ENCODE data around the gene IL21R.

IL21R gene

DNA sequence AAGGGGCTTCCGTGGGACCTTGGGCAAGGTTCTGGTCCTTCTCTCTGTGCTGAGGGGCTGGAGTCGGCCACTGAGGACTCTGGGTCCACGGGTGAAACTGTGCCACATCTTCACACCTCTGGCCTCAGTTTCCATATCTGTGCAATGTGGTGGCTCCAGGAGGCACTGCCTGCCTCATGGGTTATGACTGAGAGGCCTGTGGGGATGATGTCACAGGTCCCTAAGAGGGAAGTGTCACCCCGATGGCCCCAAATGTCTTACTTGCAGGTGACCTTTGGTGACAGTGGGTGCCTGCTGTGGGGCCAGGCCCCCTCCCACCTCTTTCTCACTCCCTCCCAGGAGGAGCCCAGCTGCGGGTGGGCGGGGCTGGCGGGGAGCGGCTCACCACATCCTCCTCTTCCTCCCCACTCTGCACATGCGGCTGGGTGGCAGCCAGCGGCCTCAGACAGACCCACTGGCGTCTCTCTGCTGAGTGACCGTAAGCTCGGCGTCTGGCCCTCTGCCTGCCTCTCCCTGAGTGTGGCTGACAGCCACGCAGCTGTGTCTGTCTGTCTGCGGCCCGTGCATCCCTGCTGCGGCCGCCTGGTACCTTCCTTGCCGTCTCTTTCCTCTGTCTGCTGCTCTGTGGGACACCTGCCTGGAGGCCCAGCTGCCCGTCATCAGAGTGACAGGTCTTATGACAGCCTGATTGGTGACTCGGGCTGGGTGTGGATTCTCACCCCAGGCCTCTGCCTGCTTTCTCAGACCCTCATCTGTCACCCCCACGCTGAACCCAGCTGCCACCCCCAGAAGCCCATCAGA lies at the start of gene IL21R:
TSS of gene IL21R (plus strand) at position 407 of the 801 bp plus-strand sequence. CDS start 27,898 bp downstream, outside the sequence.
- DNase-seq (ENCODE audit: low read depth): peak; percentile 70

DNA sequence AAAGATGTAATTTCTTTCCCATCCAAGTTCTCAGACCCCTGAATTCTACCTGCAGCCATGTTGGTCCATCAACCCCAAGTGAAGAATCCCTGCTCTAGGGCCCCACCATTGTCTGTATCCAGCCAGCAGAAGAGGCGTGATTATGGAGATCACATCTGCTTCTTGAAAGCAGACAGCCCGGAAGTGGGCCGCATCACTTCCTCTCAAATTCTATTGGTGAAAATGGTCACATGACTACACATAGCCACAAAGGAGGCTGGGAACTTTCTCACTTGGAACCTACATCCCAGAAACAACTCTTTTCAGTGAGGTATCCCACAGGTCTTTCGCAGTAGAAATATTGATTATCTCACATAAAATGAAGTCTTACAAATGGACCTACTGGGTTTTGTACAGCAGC lies 48.1 kb upstream of the IL21R start:
- peak; percentile 74 for DNase-seq (ENCODE audit: low read depth)

DNA sequence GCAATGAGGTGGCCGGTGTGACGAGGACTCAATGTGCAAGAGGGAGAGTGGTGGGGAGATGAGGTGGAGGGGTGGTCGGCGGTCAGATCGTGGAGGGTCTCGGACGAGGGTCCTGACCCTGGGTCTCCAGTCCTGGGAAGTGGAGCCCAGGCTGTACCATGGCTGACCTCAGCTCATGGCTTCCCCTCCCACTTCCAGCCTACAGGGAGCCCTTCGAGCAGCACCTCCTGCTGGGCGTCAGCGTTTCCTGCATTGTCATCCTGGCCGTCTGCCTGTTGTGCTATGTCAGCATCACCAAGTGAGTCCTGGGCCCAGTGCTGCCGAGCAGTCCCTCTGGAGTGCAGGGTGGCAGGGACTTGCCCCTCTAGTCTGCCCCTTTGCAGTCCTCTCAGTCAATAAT lies 46.4 kb upstream of the IL21R start:
- no peak for DNase-seq (ENCODE audit: low read depth)

DNA sequence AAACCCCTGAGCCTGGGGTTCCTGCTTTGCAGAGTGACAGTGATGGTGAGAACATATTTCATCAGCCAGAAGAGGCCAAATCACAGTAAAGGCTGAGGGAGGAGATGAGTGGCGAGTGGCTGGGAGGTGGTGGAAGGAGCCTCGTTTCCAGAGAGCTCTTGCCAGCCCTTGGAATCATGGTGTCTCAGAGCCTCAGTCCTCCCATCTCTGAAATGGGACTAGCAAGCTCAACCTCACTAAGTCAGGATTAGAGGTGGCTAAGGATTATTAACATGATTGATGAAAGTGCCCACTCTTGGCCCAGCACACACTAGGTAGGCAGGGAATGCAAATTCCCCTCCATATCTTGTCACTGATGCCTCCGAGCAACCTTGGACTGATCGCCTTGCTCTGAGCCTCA lies 45.2 kb upstream of the IL21R start:
- no peak for DNase-seq (ENCODE audit: low read depth)

DNA sequence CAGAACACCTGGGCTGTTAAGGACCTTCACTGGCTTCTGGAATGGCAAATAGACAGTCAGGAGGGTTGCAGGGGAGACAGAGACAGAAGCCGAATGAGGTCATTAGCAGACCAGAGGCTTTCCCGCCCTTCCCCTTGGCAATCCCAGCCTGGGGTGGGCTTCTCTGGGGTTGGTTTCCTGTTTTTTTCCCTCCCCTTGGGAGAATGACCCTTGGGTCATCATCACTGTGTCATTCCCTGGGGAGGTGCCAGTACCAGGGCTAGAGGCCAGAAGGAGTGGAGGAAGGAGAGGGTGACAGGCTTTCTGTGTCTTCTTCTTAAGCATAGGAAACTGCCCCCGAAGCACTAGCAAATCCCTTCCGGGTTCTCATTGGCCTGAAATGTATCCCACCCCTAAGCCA lies 42.9 kb upstream of the IL21R start:
- no peak for DNase-seq (ENCODE audit: low read depth)

DNA sequence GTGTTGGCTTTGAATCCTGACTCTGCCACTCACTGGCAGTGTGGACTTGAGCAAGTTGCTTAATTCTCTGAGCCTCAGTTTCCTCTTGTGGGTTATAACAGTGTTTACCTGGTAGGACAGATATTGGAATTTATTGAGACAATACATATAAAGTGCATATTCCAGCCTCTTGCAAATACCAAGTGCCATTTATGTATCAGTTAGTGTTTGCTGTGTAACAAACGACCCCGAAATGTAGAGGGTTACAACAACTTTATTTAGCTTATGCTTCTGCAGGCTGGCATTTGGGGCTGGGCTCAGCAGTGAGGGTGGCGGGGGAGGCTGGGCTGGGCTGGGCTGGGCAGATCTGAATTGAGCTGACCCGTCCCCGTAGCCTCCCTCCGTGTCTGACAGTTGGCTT lies 42.4 kb upstream of the IL21R start:
- DNase-seq (ENCODE audit: low read depth): no peak

DNA sequence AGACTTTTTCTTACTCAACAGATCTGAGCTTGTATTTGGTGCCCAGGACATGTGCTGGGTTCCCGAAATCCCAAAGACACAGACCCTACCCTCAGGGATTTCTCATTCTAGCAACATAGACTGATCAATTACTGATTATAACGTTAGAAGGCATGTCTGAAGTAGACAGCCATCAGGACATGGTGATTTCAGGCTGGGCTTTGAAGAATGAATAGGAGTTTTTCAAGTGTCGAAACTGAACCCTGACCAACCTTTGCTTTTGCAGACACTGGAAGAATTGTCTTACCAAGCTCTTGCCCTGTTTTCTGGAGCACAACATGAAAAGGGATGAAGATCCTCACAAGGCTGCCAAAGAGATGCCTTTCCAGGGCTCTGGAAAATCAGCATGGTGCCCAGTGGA lies 40.0 kb upstream of the IL21R start:
- DNase-seq (ENCODE audit: low read depth): no peak

DNA sequence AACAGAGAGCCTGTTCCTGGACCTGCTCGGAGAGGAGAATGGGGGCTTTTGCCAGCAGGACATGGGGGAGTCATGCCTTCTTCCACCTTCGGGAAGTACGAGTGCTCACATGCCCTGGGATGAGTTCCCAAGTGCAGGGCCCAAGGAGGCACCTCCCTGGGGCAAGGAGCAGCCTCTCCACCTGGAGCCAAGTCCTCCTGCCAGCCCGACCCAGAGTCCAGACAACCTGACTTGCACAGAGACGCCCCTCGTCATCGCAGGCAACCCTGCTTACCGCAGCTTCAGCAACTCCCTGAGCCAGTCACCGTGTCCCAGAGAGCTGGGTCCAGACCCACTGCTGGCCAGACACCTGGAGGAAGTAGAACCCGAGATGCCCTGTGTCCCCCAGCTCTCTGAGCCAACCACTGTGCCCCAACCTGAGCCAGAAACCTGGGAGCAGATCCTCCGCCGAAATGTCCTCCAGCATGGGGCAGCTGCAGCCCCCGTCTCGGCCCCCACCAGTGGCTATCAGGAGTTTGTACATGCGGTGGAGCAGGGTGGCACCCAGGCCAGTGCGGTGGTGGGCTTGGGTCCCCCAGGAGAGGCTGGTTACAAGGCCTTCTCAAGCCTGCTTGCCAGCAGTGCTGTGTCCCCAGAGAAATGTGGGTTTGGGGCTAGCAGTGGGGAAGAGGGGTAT lies 39.3 kb upstream of the IL21R start:
- DNase-seq (ENCODE audit: low read depth): no peak

DNA sequence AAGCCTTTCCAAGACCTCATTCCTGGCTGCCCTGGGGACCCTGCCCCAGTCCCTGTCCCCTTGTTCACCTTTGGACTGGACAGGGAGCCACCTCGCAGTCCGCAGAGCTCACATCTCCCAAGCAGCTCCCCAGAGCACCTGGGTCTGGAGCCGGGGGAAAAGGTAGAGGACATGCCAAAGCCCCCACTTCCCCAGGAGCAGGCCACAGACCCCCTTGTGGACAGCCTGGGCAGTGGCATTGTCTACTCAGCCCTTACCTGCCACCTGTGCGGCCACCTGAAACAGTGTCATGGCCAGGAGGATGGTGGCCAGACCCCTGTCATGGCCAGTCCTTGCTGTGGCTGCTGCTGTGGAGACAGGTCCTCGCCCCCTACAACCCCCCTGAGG lies 38.7 kb upstream of the IL21R start:
- DNase-seq (ENCODE audit: low read depth): no peak

DNA sequence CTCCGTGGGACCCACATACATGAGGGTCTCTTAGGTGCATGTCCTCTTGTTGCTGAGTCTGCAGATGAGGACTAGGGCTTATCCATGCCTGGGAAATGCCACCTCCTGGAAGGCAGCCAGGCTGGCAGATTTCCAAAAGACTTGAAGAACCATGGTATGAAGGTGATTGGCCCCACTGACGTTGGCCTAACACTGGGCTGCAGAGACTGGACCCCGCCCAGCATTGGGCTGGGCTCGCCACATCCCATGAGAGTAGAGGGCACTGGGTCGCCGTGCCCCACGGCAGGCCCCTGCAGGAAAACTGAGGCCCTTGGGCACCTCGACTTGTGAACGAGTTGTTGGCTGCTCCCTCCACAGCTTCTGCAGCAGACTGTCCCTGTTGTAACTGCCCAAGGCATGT lies 38.2 kb upstream of the IL21R start:
- DNase-seq (ENCODE audit: low read depth): no peak

DNA sequence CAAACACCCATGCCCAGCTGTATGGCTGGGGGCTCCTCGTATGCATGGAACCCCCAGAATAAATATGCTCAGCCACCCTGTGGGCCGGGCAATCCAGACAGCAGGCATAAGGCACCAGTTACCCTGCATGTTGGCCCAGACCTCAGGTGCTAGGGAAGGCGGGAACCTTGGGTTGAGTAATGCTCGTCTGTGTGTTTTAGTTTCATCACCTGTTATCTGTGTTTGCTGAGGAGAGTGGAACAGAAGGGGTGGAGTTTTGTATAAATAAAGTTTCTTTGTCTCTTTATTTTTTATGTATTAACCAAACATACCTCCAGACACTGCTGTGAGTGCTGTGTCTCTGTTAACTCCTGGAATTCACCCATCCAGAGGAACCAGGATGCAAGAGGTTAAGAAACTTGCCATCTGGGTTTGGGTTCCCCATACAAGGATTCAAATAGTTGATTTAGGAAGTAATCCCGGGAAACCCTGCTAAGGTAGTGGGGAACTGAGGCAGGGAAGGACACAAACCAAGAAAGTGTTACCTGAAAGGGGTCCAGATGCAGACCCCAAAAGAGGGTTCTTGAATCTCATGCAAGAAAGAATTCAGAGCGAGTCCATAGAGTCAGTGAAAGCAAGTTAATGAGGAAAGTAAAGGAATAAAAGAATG lies 37.4 kb upstream of the IL21R start:
- DNase-seq (ENCODE audit: low read depth): no peak

DNA sequence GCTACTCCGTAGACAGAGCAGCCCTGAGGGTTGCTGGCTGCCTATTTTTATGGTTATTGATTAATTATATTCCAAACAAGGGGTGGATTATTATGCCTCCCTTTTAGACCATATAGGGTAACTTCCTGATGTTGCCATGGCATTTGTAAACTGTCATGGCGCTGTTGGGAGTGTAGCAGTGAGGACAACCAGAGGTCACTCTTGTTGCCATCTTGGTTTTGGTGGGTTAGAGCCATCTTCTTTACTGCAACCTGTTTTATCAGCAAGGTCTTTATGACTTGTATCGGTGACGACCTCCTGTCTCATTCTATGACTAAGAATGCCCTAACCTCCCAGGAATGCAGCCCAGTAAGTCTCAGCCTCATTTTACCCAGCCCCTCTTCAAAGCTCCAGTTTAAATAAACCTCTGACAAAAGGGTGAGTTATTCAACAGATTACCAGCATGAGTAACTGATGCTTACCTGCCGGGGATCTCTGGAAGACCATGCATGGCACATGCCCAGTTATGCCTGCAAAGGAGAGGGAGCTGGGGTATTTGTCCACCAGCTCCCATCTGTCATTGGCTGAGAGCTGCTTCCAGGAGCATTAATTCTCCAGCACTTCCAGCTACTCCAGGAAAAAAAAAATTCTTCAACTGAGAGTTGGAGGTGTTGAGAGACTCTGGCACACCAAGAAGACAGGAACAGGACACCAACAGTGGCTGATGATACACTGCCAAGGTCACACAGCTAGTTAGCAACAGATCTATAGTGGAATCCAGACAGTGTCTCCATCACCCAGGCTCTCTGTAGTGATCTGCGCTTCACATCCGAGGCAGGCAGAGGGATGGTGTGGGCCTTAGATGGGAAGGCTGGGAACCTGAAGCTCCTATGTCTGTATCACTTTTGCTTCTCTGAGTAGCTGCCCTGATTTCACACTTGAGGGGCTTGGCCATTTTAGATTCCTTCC lies 36.6 kb upstream of the IL21R start:
- no peak for DNase-seq (ENCODE audit: low read depth)

DNA sequence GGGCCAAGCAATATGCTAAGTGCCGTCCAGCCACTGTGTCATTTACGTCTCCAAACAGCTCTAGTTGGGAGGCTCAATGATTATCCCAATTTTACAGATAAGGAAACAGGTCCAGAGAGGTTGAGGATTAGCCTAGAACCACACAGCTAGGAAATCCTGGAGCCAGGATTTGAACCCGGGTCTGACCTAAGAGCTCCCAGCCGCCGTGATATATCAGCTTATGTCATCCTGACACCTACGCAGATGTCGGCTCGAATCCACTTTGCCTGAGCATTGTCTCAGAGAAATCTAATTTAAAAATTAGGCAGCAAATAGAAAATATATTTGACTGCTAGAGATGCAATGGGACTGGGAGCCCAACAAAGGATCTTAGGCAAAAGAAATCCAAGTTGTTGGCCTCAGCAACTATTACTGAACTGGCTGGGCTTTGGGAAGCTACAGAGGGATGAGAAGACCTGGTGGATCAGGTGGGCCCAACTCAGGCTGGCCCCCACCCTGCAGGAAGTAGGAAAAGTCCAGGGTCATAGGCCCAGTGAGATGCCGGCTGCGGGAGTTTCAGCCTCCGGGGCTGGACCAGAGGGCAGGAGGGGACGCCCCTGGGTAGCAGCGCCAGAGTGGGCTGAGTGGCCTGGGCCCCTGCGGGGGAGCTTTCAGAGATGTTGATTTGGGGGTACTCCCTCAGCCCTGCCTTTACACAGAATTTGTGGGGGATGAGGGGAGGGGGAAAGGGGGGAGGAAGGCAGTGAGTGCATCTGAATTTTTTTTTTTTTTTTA lies 35.1 kb upstream of the IL21R start:
- DNase-seq (ENCODE audit: low read depth): no peak

DNA sequence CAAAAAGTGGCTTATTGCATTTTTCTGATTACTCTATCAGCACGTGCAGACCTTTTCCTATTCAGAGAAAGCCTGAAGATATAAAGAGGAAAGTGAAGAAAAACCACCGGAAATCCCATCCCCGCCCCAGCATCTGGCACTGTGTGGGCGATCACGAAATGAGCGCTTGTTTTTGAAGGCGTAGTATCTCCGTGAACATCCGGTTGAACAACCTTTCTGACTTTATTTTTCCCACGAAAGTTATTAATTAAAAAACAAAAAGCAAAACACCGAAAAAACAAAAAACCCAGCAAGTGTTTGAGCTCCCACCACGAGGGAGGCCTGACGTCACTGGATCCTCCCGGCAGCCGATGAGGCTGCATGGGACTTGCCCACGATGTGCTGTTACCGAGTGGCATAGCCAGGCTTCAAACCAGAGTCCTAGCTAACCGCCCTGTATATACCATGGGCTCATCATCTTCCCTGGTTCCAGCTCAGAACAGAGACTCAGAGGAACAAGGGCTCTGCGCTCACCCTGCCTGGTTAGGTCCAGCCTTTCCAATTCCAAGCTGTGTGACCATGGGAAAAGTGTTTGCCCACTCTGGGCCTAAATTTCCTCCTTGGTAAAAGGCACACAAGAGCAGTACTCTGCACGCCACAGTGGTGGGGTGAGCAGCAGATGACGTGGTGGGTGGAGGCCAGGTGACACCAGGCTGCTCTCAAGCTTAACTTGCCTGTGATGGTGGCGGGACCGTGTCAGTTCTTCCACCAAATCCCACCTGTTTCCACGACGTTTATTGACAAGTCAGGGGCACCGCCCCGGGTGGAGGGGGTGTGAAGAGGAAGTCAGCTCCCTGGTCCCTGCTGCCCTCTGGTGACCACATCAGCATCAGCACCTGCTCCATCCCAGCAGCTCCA lies 34.3 kb upstream of the IL21R start:
- DNase-seq (ENCODE audit: low read depth): peak; percentile 89

DNA sequence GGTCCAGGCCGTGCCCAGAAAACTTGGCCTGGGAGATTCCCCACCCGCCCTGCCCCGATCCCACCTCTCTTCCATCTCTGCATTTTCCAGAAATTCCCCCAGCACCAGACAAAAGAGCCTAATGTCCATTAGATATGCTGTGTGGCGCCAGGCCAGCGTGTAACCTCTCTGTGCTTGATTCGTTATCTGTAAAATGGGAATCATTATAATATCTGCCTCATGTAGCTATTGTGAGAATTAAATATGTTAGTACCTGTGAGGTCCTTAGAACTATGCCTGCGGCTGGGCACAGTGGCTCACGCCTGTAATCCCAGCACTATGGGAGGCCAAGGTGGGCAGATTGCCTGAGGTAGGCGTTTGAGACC lies 33.6 kb upstream of the IL21R start:
- DNase-seq (ENCODE audit: low read depth): no peak

DNA sequence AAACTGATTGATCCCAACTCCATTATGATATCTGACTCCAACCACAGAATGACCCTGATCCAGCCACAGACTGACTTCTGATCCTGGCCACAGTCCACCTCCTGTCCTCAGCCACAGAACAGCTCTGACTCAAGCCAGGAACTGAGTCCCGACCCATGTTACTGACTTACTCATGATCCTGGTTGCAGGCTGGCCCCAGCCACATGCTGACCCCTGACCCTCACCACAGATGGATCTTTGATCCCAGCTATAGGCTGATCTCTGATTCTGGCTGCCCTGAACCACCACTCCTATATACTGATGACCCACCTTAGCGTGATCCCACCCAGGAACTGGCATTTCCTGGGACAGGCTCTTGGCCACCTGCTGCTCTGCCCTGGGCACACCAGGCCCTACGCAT lies 32.2 kb upstream of the IL21R start:
- peak; percentile 29 for DNase-seq (ENCODE audit: low read depth)

DNA sequence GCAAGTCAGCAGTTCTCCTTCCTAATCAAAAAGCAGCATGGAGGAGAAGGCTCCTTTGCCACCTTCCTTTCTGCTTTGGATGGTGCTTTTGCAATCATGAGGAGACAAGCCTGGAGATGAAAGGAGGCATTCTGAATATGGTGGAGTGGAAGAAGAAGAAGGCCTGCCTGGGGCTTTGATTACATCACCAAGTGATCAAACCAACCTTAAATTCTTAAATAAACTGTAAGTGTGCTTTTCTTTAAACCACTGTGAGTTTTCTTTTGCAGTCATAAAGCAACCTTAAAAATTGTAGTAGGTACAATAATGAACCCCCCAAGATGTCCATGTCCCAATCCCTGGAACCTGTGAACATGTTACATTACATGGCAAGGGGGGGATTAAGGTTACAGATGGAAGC lies 31.7 kb upstream of the IL21R start:
- no peak for DNase-seq (ENCODE audit: low read depth)

DNA sequence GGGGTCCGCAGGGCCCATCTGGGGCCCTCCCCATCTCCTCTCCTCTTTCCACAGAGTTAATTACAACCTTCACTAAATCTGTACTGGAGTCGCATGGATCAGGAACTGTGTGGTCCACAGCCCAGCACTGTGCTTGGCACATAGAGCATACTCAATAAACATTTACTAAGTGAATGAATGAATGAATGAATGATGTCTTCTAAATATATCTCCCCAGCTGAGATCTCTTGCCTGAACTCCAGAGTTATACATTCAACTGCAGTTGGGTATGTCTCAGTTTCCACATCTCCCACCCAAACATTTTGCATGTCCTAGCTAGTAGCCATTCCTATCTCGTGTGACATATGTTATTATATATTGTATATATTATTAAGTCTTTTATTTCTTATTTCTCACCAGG lies 28.7 kb upstream of the IL21R start:
- no peak for DNase-seq (ENCODE audit: low read depth)

DNA sequence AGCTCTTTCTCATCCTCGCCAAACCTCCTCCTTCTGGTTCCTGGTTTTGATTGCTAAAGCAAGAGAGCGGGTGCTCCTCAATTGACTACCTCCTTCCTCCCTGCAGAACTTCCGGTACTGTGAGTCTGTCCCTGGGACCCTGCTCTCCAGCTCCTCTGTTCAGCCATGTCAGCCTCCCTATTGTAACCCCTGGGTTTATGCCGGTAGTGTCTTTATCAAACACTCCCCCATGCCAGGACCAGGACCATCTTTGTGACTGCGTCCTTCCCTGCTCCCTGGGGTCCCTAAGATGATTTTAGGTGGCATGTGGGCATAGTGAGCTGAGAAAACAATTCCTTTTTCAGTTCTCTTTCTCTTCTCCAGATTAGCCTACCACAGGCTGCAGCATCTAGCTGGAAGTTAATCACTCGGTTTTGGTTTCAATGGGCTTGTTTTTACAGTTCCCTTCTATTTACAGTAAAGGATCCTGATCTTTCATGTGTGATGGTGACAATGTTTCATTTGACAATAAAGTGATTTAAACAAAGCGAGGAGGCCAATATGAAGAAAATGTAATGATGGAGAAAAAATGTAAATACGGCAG lies 27.7 kb upstream of the IL21R start:
- no peak for DNase-seq (ENCODE audit: low read depth)
